SU-DHL-6 (cell line): Measurements from ENCODE around the gene C13orf42.
"Not testable (repeated sequence)": the region's sequence is repeated elsewhere in the genome, so short reads cannot be mapped to it uniquely, and the experiment has no call there.

Experiments used
- H2AFZ ChIP-seq: fragments of 200-600 bp; sonication (generic); 2 replicates; pipeline ENCODE4 v1.6.1; 2014; ENCODE audit warnings: low read depth, mild to moderate bottlenecking, moderate library complexity, mixed read lengths, antibody characterized with exemption, low read length; ENCODE audit not compliant: severe bottlenecking
- H3F3A ChIP-seq: fragments of 200-600 bp; shearing (Covaris generic); 2 replicates; pipeline ENCODE4 v1.6.0; 2016; ENCODE audit warnings: antibody characterized with exemption, mild to moderate bottlenecking; ENCODE audit not compliant: insufficient read depth
- H3K27ac ChIP-seq: fragments of 200-600 bp; sonication (generic); 2 replicates; pipeline ENCODE4 v1.5.1; 2016; ENCODE audit warnings: low read depth, mild to moderate bottlenecking, low read length, moderate library complexity, mixed read lengths
- H3K27me3 ChIP-seq: fragments of 200-600 bp; sonication (generic), shearing (Covaris generic); 2 replicates; pipeline ENCODE4 v1.6.0; 2014; ENCODE audit warnings: mild to moderate bottlenecking, low read length
- H3K36me3 ChIP-seq: fragments of 200-600 bp; sonication (generic); 2 replicates; pipeline ENCODE4 v1.6.1; 2014; ENCODE audit warnings: mild to moderate bottlenecking, low read length, mixed read lengths
- H3K4me2 ChIP-seq: fragments of 300-600, 200-600 bp; shearing (Covaris generic), sonication (generic); 2 replicates; pipeline ENCODE4 v1.6.0; 2014; ENCODE audit warnings: low read length, low read depth, mild to moderate bottlenecking; ENCODE audit not compliant: poor library complexity, severe bottlenecking
- H3K4me3 ChIP-seq: fragments of 200-600 bp; sonication (generic); 2 replicates; pipeline ENCODE4 v1.5.1; 2014; ENCODE audit warnings: antibody characterized with exemption, low read length, mild to moderate bottlenecking, mixed read lengths; ENCODE audit not compliant: insufficient read depth, poor library complexity, severe bottlenecking
- H3K79me2 ChIP-seq: fragments of 200-600 bp; sonication (generic); 2 replicates; pipeline ENCODE4 v1.6.1; 2014; ENCODE audit warnings: mild to moderate bottlenecking, low read length, moderate library complexity; ENCODE audit not compliant: insufficient read depth
- H3K9ac ChIP-seq: fragments of 200-600 bp; sonication (generic); 2 replicates; pipeline ENCODE4 v1.7.0; 2014; ENCODE audit warnings: mild to moderate bottlenecking, low read length
- H3K9me2 ChIP-seq: fragments of 200-600 bp; sonication (generic); replicated peaks from 2 replicates; pipeline ENCODE4 v1.6.1; 2014; ENCODE audit warnings: low read length; ENCODE audit not compliant: insufficient read depth
- H3K9me3 ChIP-seq: fragments of 200-600 bp; sonication (generic); 2 replicates; pipeline ENCODE4 v1.6.1; 2014; ENCODE audit warnings: low read length, mixed read lengths; ENCODE audit not compliant: insufficient read depth
- H4K20me1 ChIP-seq: fragments of 200-600 bp; sonication (generic); 2 replicates; pipeline ENCODE4 v1.6.1; 2014; ENCODE audit warnings: low read depth, mild to moderate bottlenecking, antibody characterized with exemption, low read length, moderate library complexity, mixed read lengths
- CTCF ChIP-seq: fragments of 200-600 bp; sonication (generic); IDR thresholded peaks from one replicate; pipeline ENCODE4 v1.5.1; 2017; ENCODE audit warnings: antibody characterized with exemption, mild to moderate bottlenecking, low read length, moderate library complexity; ENCODE audit not compliant: insufficient read depth, poor library complexity, severe bottlenecking
- EZH2phosphoT487 ChIP-seq: fragments of 200-600 bp; sonication (generic), shearing (Covaris generic); conservative IDR thresholded peaks from 2 replicates; pipeline ENCODE4 v1.6.1; 2018; ENCODE audit warnings: mild to moderate bottlenecking, antibody characterized with exemption, low read length, moderate library complexity, mixed read lengths

C13orf42 gene

GRCh38 chr13:51096131-51096530 is 14.9 kb downstream of the C13orf42 start:
- TF ChIP-seq CTCF, result no peak
- TF ChIP-seq EZH2phosphoT487, result no peak
- H3K27ac ChIP-seq, result no peak overlapping the region
- no peaks in the 10 kb centered on the region for H3F3A ChIP-seq
- no peaks in the 10 kb centered on the region for H3K27me3 ChIP-seq
- no peak overlapping the region for H3K9ac ChIP-seq
- H3K9me2 ChIP-seq, result no peaks in the 10 kb centered on the region
- no peaks in the 10 kb centered on the region for H3K36me3 ChIP-seq
- no peak overlapping the region for H3K4me2 ChIP-seq
- no peaks in the 10 kb centered on the region for H3K9me3 ChIP-seq
- no peak overlapping the region for H3K4me3 ChIP-seq
- H2AFZ ChIP-seq, result no peak overlapping the region
- no peaks in the 10 kb centered on the region for H3K79me2 ChIP-seq
- no peaks in the 10 kb centered on the region for H4K20me1 ChIP-seq

GRCh38 chr13:51093574-51093973 is 17.5 kb downstream of the C13orf42 start:
- no peaks in the 10 kb centered on the region for H3K27me3 ChIP-seq
- TF ChIP-seq EZH2phosphoT487, result no peak
- H2AFZ ChIP-seq, result no peak overlapping the region
- no peaks in the 10 kb centered on the region for H3K36me3 ChIP-seq
- no peaks in the 10 kb centered on the region for H3F3A ChIP-seq
- H3K4me2 ChIP-seq, result no peak overlapping the region
- H3K9ac ChIP-seq, result no peak overlapping the region
- no peak overlapping the region for H3K27ac ChIP-seq
- H3K9me2 ChIP-seq, result no peaks in the 10 kb centered on the region
- no peaks in the 10 kb centered on the region for H4K20me1 ChIP-seq
- no peaks in the 10 kb centered on the region for H3K9me3 ChIP-seq
- H3K79me2 ChIP-seq, result no peaks in the 10 kb centered on the region
- H3K4me3 ChIP-seq, result no peak overlapping the region

GRCh38 chr13:51091839-51092238 is 19.2 kb downstream of the C13orf42 start:
- Histone ChIP-seq H3K27ac (no peak overlapping the region), H3K36me3 (no peaks in the 10 kb centered on the region), H3F3A (no peaks in the 10 kb centered on the region), H3K4me3 (no peak overlapping the region), H3K79me2 (no peaks in the 10 kb centered on the region), H4K20me1 (no peaks in the 10 kb centered on the region), H3K9me2 (no peaks in the 10 kb centered on the region), H3K9ac (no peak overlapping the region), H3K4me2 (no peak overlapping the region), H3K9me3 (no peaks in the 10 kb centered on the region), H3K27me3 (no peaks in the 10 kb centered on the region), H2AFZ (no peak overlapping the region)
- TF ChIP-seq CTCF (no peak), EZH2phosphoT487 (no peak)

- Histone ChIP-seq H3K9me2 (no peaks in the 10 kb centered on the region), H3K9me3 (no peaks in the 10 kb centered on the region), H3K79me2 (no peaks in the 10 kb centered on the region), H3K4me3 (no peak overlapping the region), H4K20me1 (no peaks in the 10 kb centered on the region), H3K9ac (no peak overlapping the region), H3K36me3 (no peaks in the 10 kb centered on the region), H3F3A (no peaks in the 10 kb centered on the region), H3K27me3 (no peaks in the 10 kb centered on the region), H3K4me2 (no peak overlapping the region), H3K27ac (no peak overlapping the region), H2AFZ (no peak overlapping the region)
- TF ChIP-seq CTCF (no peak), EZH2phosphoT487 (no peak)
These were observed 27.4 kb downstream of the C13orf42 start for GRCh38 chr13:51083706-51084105.

GRCh38 chr13:51080478-51081065 is 30.5 kb downstream of the C13orf42 start:
- H3K27ac ChIP-seq, H3F3A ChIP-seq, H4K20me1 ChIP-seq, H3K9me2 ChIP-seq, H3K9ac ChIP-seq, H3K36me3 ChIP-seq, H3K4me3 ChIP-seq, H3K9me3 ChIP-seq, H3K79me2 ChIP-seq, H3K27me3 ChIP-seq, H2AFZ ChIP-seq, H3K4me2 ChIP-seq: not testable (repeated sequence)
